ENCODE measurements around the gene PGAM5. TPM values are rescaled to one million over a fixed set of nuclear protein-coding genes. Genes with fewer than 3 reads are reported as not detected.

The PGAM5 gene
- total and polyA plus RNA-seq, 9 of the 15 experiments (the other 6 are each of a cell fraction or from before 2014, with no cell fraction given) = 7.4 to 121 (median 69.5) TPM

GRCh38 chr12:132668191-132669088 lies 42.2 kb upstream of the PGAM5 start:
- no TSS peak for BruUV-seq (replicated peaks)
- in situ Hi-C loops (cut with MboI) = no loop called here
- H3K79me2 ChIP-seq (ENCODE audit: control insufficient read depth, insufficient read depth, low read length) = no peaks in the 10 kb centered on the region
- H3K4me2 ChIP-seq (ENCODE audit: insufficient read depth, low read length) = no peak overlapping the region
- no peak overlapping the region for H2AFZ ChIP-seq (ENCODE audit: low read depth, low read length)
- no peaks in the 10 kb centered on the region for H3K9me1 ChIP-seq (ENCODE audit: control insufficient read depth, insufficient read depth, low read length)
- no peak overlapping the region; a peak in 1 of 4 replicates for H3K9ac ChIP-seq (ENCODE audit: insufficient read depth in 1 of 2, low read depth in 2 of 2, low read length in 2 of 2)
- FAIRE-seq (no peak), DNase-seq (ENCODE audit: extremely low read depth in 1 of 4, low spot score in 3 of 4) (no peak), ATAC-seq (no peak)
- peaks cover 93% of the 10 kb centered on the region for H3K36me3 ChIP-seq (ENCODE audit: control insufficient read depth, insufficient read depth, low read length)
- CTCF ChIA-PET (ENCODE audit: low intra/inter-chr PET ratio) = no interaction called here
- no peaks in the 10 kb centered on the region for H3K9me3 ChIP-seq (replicated peaks; ENCODE audit: control insufficient read depth, insufficient read depth, low read depth, low read length)
- H3K4me3 ChIP-seq = no peak overlapping the region
- no peaks in the 10 kb centered on the region for H3K27me3 ChIP-seq (ENCODE audit: control insufficient read depth in 2 of 2, insufficient read depth in 2 of 2, low read length in 2 of 2)
- POLR2A ChIA-PET = interaction anchor here (1.1 kb wide), 1 partner anchor 9 kb away, joined by 3 read pairs; no protein-coding TSS in a partner anchor
- intact Hi-C loops (cut with micrococcal nuclease) = no loop called here
- H3K4me1 ChIP-seq (replicated peaks in 1 of 2; ENCODE audit: control insufficient read depth in 2 of 2, insufficient read depth in 2 of 2, low read length in 2 of 2) = no peaks in the 10 kb centered on the region
- 97% methylated on average over 26 of the region's 30 CpGs for WGBS (ENCODE audit: insufficient coverage, low coverage, missing lambda C conversion rate)
- H3K27ac ChIP-seq (ENCODE audit: extremely low read depth, low read depth, low read length) = no peak overlapping the region
- 0 out of 2 replicates have a peak, but pooled peaks cover 3% of the 10 kb centered on the region for H4K20me1 ChIP-seq (replicated peaks; ENCODE audit: control insufficient read depth, insufficient read depth, low read length)
- TF ChIP-seq ZNF175 (CRISPR knock-in tag; IDR thresholded peaks at IDR 0.05; ENCODE audit: low read depth) (no peak), ZFP91 (CRISPR knock-in tag; IDR thresholded peaks at IDR 0.05) (no peak), BRF2 (IDR thresholded peaks at IDR 0.05; ENCODE audit: borderline replicate concordance, insufficient read depth, insufficient read length) (no peak), HDAC6 (IDR thresholded peaks at IDR 0.05; ENCODE audit: low read depth, low read length) (no peak), CUX1 (CRISPR knock-in tag; IDR thresholded peaks at IDR 0.05) (no peak), ATF7 (IDR thresholded peaks at IDR 0.05) (no peak), FUS (optimal IDR thresholded peaks at IDR 0.05; ENCODE audit: low read depth, low read length) (no peak), ZNF224 (CRISPR knock-in tag; IDR thresholded peaks at IDR 0.05) (no peak), NFIX (CRISPR knock-in tag; IDR thresholded peaks at IDR 0.05; ENCODE audit: low read depth) (no peak)
